NCI-H460 (cell line): ENCODE results near the gene GAL3ST2. TPM values are rescaled to one million over a fixed set of nuclear protein-coding genes. Genes with fewer than 3 reads are reported as not detected.
A peak's percentile ranks its signal among the peaks of the same experiment; 100 is the strongest.
"Not testable (repeated sequence)": the region's sequence is repeated elsewhere in the genome, so short reads cannot be mapped to it uniquely, and the experiment has no call there.

Source experiments
- DNase-seq: peaks from one replicate; pipeline ENCODE4 v3.0.0-alpha.2; 2016; ENCODE audit warnings: low read depth; ENCODE audit errors: extremely low read depth
- polyA plus RNA-seq: library from polyadenylated mRNA; depleted of rRNA; stranded (reverse); fragments of >200 nt; gene quantifications from 2 replicates; pipeline ENCODE4 v1.2.3, GENCODE V29; 2014; cell fraction: nucleus; rRNA removed
- total RNA-seq: library from RNA; depleted of rRNA; stranded (reverse); fragments of >200 nt; shearing (Covaris generic); gene quantifications from 2 replicates; pipeline ENCODE4 v1.2.3, GENCODE V29; 2014; rRNA removed

The GAL3ST2 gene
- 0.10 TPM in 1 of 2 replicates, not detected in the other for total RNA-seq
- 2.6 TPM in 1 of 2 replicates, not detected in the other for polyA plus RNA-seq

GRCh38 chr2:241776336-241777169, at the start of gene GAL3ST2:
TSS of gene GAL3ST2 (plus strand) at chr2:241776822. CDS start at chr2:241776956, 134 bp downstream.
- no peak for DNase-seq

- DNase-seq, result no peak
These were observed 48.6 kb upstream of the GAL3ST2 start for GRCh38 chr2:241728000-241728399.

- no peak for DNase-seq
These were observed 48.0 kb upstream of the GAL3ST2 start for GRCh38 chr2:241728627-241729026.

- no peak for DNase-seq
These were observed 46.8 kb upstream of the GAL3ST2 start for GRCh38 chr2:241729868-241730267.

GRCh38 chr2:241730671-241731293, 45.8 kb upstream of the GAL3ST2 start:
- DNase-seq, result no peak

GRCh38 chr2:241732513-241733186, 44.0 kb upstream of the GAL3ST2 start:
- DNase-seq, result peak; percentile 18

- no peak for DNase-seq
These were observed 43.0 kb upstream of the GAL3ST2 start for GRCh38 chr2:241733391-241734207.

- DNase-seq, result no peak
These were observed 42.5 kb upstream of the GAL3ST2 start for GRCh38 chr2:241734208-241734466.

- peak; percentile 83 for DNase-seq
These were observed 42.0 kb upstream of the GAL3ST2 start, which contains the start of gene D2HGDH for GRCh38 chr2:241734467-241735208. TSS of gene D2HGDH (plus strand) at chr2:241734630. CDS start at chr2:241735225, 595 bp downstream.

GRCh38 chr2:241736111-241736510, 40.5 kb upstream of the GAL3ST2 start:
- no peak for DNase-seq

GRCh38 chr2:241738040-241738686, 38.5 kb upstream of the GAL3ST2 start:
- no peak for DNase-seq

GRCh38 chr2:241739177-241739576, 37.4 kb upstream of the GAL3ST2 start:
- DNase-seq, result no peak

- no peak for DNase-seq
These were observed 37.0 kb upstream of the GAL3ST2 start for GRCh38 chr2:241739651-241740050.

GRCh38 chr2:241741016-241741415, 35.6 kb upstream of the GAL3ST2 start:
- DNase-seq, result no peak

- no peak for DNase-seq
These were observed 34.2 kb upstream of the GAL3ST2 start for GRCh38 chr2:241742320-241742939.

GRCh38 chr2:241743008-241743407, 33.6 kb upstream of the GAL3ST2 start:
- not testable (repeated sequence) for DNase-seq

- no peak for DNase-seq
These were observed 33.0 kb upstream of the GAL3ST2 start for GRCh38 chr2:241743620-241744019.

- DNase-seq, result no peak
These were observed 32.4 kb upstream of the GAL3ST2 start for GRCh38 chr2:241744028-241744754.
